Measurements from ENCODE around the gene TYW1B. TPM values are rescaled to one million over a fixed set of nuclear protein-coding genes. Genes with fewer than 3 reads are reported as not detected.
"Not testable (repeated sequence)": the region's sequence is repeated elsewhere in the genome, so short reads cannot be mapped to it uniquely, and the experiment has no call there.

The TYW1B gene
- polyA plus RNA-seq, 2 donors: 0.89 to 1.9 TPM

GRCh38 chr7:72816370-72817157 is 11.4 kb downstream of the TYW1B start:
- H3K4me1 ChIP-seq (ENCODE audit: control insufficient read depth in 2 of 2, insufficient read depth in 2 of 2, low read length in 1 of 2); H3K9me3 ChIP-seq (ENCODE audit: control insufficient read depth in 2 of 2, insufficient read depth in 1 of 2, low read depth in 1 of 2, low read length in 1 of 2); H3K27ac ChIP-seq (ENCODE audit: low read depth in 2 of 2, low read length in 1 of 2); H3K4me3 ChIP-seq (ENCODE audit: low read depth in 1 of 2, low read length in 2 of 2); H3K36me3 ChIP-seq (ENCODE audit: control insufficient read depth in 2 of 2, insufficient read depth in 2 of 2, low read length in 1 of 2); H3K27me3 ChIP-seq (ENCODE audit: control insufficient read depth in 1 of 2, insufficient read depth in 2 of 2, low read length in 2 of 2): not testable (repeated sequence)
- 80 to 86% methylated on average over 8 to 9 of the region's 9 CpGs for WGBS, 2 donors

- H3K36me3 ChIP-seq (ENCODE audit: control insufficient read depth in 2 of 2, insufficient read depth in 2 of 2, low read length in 1 of 2); H3K9me3 ChIP-seq (ENCODE audit: control insufficient read depth in 2 of 2, insufficient read depth in 1 of 2, low read depth in 1 of 2, low read length in 1 of 2); H3K27me3 ChIP-seq (ENCODE audit: control insufficient read depth in 1 of 2, insufficient read depth in 2 of 2, low read length in 2 of 2); H3K27ac ChIP-seq (ENCODE audit: low read depth in 2 of 2, low read length in 1 of 2); H3K4me3 ChIP-seq (ENCODE audit: low read depth in 1 of 2, low read length in 2 of 2); H3K4me1 ChIP-seq (ENCODE audit: control insufficient read depth in 2 of 2, insufficient read depth in 2 of 2, low read length in 1 of 2): not testable (repeated sequence)
- 90 to 92% methylated on average over 7 of the region's 7 CpGs for WGBS, 2 donors
Measured at GRCh38 chr7:72810437-72810836, 17.6 kb downstream of the TYW1B start.

- H3K36me3 ChIP-seq (ENCODE audit: control insufficient read depth in 2 of 2, insufficient read depth in 2 of 2, low read length in 1 of 2); H3K4me3 ChIP-seq (ENCODE audit: low read depth in 1 of 2, low read length in 2 of 2); H3K4me1 ChIP-seq (ENCODE audit: control insufficient read depth in 2 of 2, insufficient read depth in 2 of 2, low read length in 1 of 2): not testable (repeated sequence)
Measured at GRCh38 chr7:72808511-72808910, 19.5 kb downstream of the TYW1B start.

GRCh38 chr7:72806851-72807250 is 21.1 kb downstream of the TYW1B start:
- not testable (repeated sequence) for H3K27me3 ChIP-seq (ENCODE audit: control insufficient read depth in 1 of 2, insufficient read depth in 2 of 2, low read length in 2 of 2); H3K4me1 ChIP-seq (ENCODE audit: control insufficient read depth in 2 of 2, insufficient read depth in 2 of 2, low read length in 1 of 2); H3K4me3 ChIP-seq (ENCODE audit: low read depth in 1 of 2, low read length in 2 of 2); H3K36me3 ChIP-seq (ENCODE audit: control insufficient read depth in 2 of 2, insufficient read depth in 2 of 2, low read length in 1 of 2); H3K27ac ChIP-seq (ENCODE audit: low read depth in 2 of 2, low read length in 1 of 2); H3K9me3 ChIP-seq (ENCODE audit: control insufficient read depth in 2 of 2, insufficient read depth in 1 of 2, low read depth in 1 of 2, low read length in 1 of 2)
- WGBS, 2 donors: 81 to 87% methylated on average over 6 of the region's 6 CpGs

More at GRCh38 chr7:72808511-72808910, 19.5 kb downstream of the TYW1B start:
- not testable (repeated sequence) for H3K9me3 ChIP-seq (ENCODE audit: control insufficient read depth in 2 of 2, insufficient read depth in 1 of 2, low read depth in 1 of 2, low read length in 1 of 2); H3K27me3 ChIP-seq (ENCODE audit: control insufficient read depth in 1 of 2, insufficient read depth in 2 of 2, low read length in 2 of 2); H3K27ac ChIP-seq (ENCODE audit: low read depth in 2 of 2, low read length in 1 of 2)
- WGBS, 2 donors: 89 to 95% methylated on average over 12 to 13 of the region's 13 CpGs

GRCh38 chr7:72805526-72806494 is 22.2 kb downstream of the TYW1B start:
- H3K9me3 ChIP-seq (ENCODE audit: control insufficient read depth in 2 of 2, insufficient read depth in 1 of 2, low read depth in 1 of 2, low read length in 1 of 2): no peaks in the 10 kb centered on the region
- H3K4me3 ChIP-seq (ENCODE audit: low read depth in 1 of 2, low read length in 2 of 2): no peak overlapping the region
- H3K4me1 ChIP-seq (ENCODE audit: control insufficient read depth in 2 of 2, insufficient read depth in 2 of 2, low read length in 1 of 2): no peaks in the 10 kb centered on the region
- no peak overlapping the region for H3K27ac ChIP-seq (ENCODE audit: low read depth in 2 of 2, low read length in 1 of 2)
- H3K27me3 ChIP-seq (ENCODE audit: control insufficient read depth in 1 of 2, insufficient read depth in 2 of 2, low read length in 2 of 2): no peaks in the 10 kb centered on the region
- peaks cover 6 to 9% of the 10 kb centered on the region in 2 donors for H3K36me3 ChIP-seq (ENCODE audit: control insufficient read depth in 2 of 2, insufficient read depth in 2 of 2, low read length in 1 of 2)
- WGBS, 2 donors: 87 to 89% methylated on average over 15 of the region's 15 CpGs

- not testable (repeated sequence) for H3K4me3 ChIP-seq (ENCODE audit: low read depth in 1 of 2, low read length in 2 of 2); H3K36me3 ChIP-seq (ENCODE audit: control insufficient read depth in 2 of 2, insufficient read depth in 2 of 2, low read length in 1 of 2); H3K9me3 ChIP-seq (ENCODE audit: control insufficient read depth in 2 of 2, insufficient read depth in 1 of 2, low read depth in 1 of 2, low read length in 1 of 2); H3K27me3 ChIP-seq (ENCODE audit: control insufficient read depth in 1 of 2, insufficient read depth in 2 of 2, low read length in 2 of 2); H3K27ac ChIP-seq (ENCODE audit: low read depth in 2 of 2, low read length in 1 of 2); H3K4me1 ChIP-seq (ENCODE audit: control insufficient read depth in 2 of 2, insufficient read depth in 2 of 2, low read length in 1 of 2)
- WGBS, 2 donors: 94% methylated on average over 8 of the region's 8 CpGs
Measured at GRCh38 chr7:72803778-72804177, 24.2 kb downstream of the TYW1B start.

- 25 to 52% methylated on average over 1 of the region's 1 CpG for WGBS, 2 donors
- H3K4me1 ChIP-seq (ENCODE audit: control insufficient read depth in 2 of 2, insufficient read depth in 2 of 2, low read length in 1 of 2); H3K36me3 ChIP-seq (ENCODE audit: control insufficient read depth in 2 of 2, insufficient read depth in 2 of 2, low read length in 1 of 2); H3K27me3 ChIP-seq (ENCODE audit: control insufficient read depth in 1 of 2, insufficient read depth in 2 of 2, low read length in 2 of 2); H3K9me3 ChIP-seq (ENCODE audit: control insufficient read depth in 2 of 2, insufficient read depth in 1 of 2, low read depth in 1 of 2, low read length in 1 of 2); H3K27ac ChIP-seq (ENCODE audit: low read depth in 2 of 2, low read length in 1 of 2); H3K4me3 ChIP-seq (ENCODE audit: low read depth in 1 of 2, low read length in 2 of 2): not testable (repeated sequence)
Measured at GRCh38 chr7:72801564-72801963, 26.4 kb downstream of the TYW1B start.

GRCh38 chr7:72795401-72795800 is 32.6 kb downstream of the TYW1B start:
- not testable (repeated sequence) for H3K27ac ChIP-seq (ENCODE audit: low read depth in 2 of 2, low read length in 1 of 2); H3K27me3 ChIP-seq (ENCODE audit: control insufficient read depth in 1 of 2, insufficient read depth in 2 of 2, low read length in 2 of 2); H3K4me3 ChIP-seq (ENCODE audit: low read depth in 1 of 2, low read length in 2 of 2); H3K9me3 ChIP-seq (ENCODE audit: control insufficient read depth in 2 of 2, insufficient read depth in 1 of 2, low read depth in 1 of 2, low read length in 1 of 2); H3K36me3 ChIP-seq (ENCODE audit: control insufficient read depth in 2 of 2, insufficient read depth in 2 of 2, low read length in 1 of 2); H3K4me1 ChIP-seq (ENCODE audit: control insufficient read depth in 2 of 2, insufficient read depth in 2 of 2, low read length in 1 of 2)
- WGBS, 2 donors: 98% methylated on average over 2 of the region's 2 CpGs

- peaks cover 0 to 4% of the 10 kb centered on the region in 2 donors for H3K36me3 ChIP-seq (ENCODE audit: control insufficient read depth in 2 of 2, insufficient read depth in 2 of 2, low read length in 1 of 2)
- H3K4me3 ChIP-seq (ENCODE audit: low read depth in 1 of 2, low read length in 2 of 2): no peak overlapping the region
- no peaks in the 10 kb centered on the region for H3K9me3 ChIP-seq (ENCODE audit: control insufficient read depth in 2 of 2, insufficient read depth in 1 of 2, low read depth in 1 of 2, low read length in 1 of 2)
- no peaks in the 10 kb centered on the region for H3K4me1 ChIP-seq (ENCODE audit: control insufficient read depth in 2 of 2, insufficient read depth in 2 of 2, low read length in 1 of 2)
- H3K27me3 ChIP-seq (ENCODE audit: control insufficient read depth in 1 of 2, insufficient read depth in 2 of 2, low read length in 2 of 2): no peaks in the 10 kb centered on the region
- no peak overlapping the region for H3K27ac ChIP-seq (ENCODE audit: low read depth in 2 of 2, low read length in 1 of 2)
- 94 to 98% methylated on average over 6 of the region's 6 CpGs for WGBS, 2 donors
Measured at GRCh38 chr7:72793791-72794190, 34.2 kb downstream of the TYW1B start.
